ENCODE data around the gene ADORA3.

Gene ADORA3

GRCh38 chr1:111475701-111476100, 27.7 kb downstream of the ADORA3 start:
- no peak for TF ChIP-seq CTCF (IDR thresholded peaks at IDR 0.05; ENCODE audit: low read depth, low read length)
- DNase-seq (ENCODE audit: extremely low read depth, low read depth), result no peak

DNA sequence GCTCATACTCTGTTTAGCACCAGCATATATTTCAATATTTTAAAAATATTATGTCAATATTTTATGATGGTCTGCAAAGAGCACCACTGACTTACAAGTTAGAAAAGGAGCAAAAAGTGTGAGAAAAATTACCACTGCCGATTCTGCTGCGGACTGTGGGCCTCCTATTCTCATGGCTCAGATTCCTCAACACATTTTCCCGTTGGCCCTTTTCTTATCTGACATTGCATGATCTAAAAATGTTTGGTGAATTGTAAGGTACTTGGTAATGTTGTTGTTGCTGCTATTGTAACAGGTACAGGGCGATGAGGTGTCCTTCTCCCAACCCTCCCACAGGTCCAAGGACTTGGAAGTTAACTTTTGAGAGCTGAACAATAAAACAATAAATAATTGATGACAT, 28.9 kb downstream of the ADORA3 start:
- TF ChIP-seq CTCF (IDR thresholded peaks at IDR 0.05; ENCODE audit: low read depth, low read length), result no peak
- DNase-seq (ENCODE audit: extremely low read depth, low read depth), result no peak

DNA sequence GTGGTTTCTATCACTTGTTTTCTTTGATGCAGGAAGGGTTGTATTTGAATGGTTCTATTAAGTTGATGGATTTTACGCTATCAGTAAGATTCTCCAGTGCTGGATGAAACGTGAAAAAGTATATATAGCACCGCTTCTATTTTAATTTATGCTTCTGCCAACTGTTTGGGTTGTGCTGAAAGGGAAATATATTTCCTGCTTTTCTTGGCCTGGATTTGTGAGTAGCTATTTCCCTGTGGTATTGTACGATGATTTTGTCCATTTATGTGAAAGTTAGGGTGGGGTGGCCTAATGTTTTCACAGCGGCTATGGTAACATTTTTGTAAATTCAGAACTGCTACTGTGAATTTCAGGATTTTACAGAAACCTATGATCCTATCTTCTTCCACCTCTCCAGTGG, 29.3 kb downstream of the ADORA3 start:
- no peak for DNase-seq (ENCODE audit: extremely low read depth, low read depth)
- no peak for TF ChIP-seq CTCF (IDR thresholded peaks at IDR 0.05; ENCODE audit: low read depth, low read length)

- no peak for TF ChIP-seq CTCF (IDR thresholded peaks at IDR 0.05; ENCODE audit: low read depth, low read length)
Measured at GRCh38 chr1:111471538-111471937, 31.9 kb downstream of the ADORA3 start.

GRCh38 chr1:111471012-111471411, 32.4 kb downstream of the ADORA3 start:
- DNase-seq (ENCODE audit: extremely low read depth, low read depth), result no peak
- TF ChIP-seq CTCF (IDR thresholded peaks at IDR 0.05; ENCODE audit: low read depth, low read length), result no peak

More at GRCh38 chr1:111471538-111471937, 31.9 kb downstream of the ADORA3 start:
- DNase-seq (ENCODE audit: extremely low read depth, low read depth), result no peak

DNA sequence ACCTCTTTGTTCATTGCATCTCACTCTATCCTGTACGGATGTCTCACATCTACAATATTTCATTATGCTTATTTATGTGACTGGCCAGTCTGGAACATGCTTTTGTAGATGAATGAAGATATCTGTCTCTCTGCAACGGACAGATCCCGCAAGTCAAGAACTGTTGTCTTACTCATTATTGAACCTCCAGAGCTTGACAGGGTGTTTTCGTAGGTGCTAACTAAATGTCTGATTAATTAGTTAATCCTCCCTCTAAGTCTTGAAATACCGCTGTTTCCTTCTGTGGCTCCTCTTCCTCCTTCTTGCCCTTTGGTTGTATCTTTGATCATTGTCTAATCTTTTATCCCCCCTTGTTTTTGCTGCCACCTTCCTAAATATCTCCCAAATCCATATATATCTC, 32.8 kb downstream of the ADORA3 start:
- no peak for DNase-seq (ENCODE audit: extremely low read depth, low read depth)
- TF ChIP-seq CTCF (IDR thresholded peaks at IDR 0.05; ENCODE audit: low read depth, low read length), result no peak

DNA sequence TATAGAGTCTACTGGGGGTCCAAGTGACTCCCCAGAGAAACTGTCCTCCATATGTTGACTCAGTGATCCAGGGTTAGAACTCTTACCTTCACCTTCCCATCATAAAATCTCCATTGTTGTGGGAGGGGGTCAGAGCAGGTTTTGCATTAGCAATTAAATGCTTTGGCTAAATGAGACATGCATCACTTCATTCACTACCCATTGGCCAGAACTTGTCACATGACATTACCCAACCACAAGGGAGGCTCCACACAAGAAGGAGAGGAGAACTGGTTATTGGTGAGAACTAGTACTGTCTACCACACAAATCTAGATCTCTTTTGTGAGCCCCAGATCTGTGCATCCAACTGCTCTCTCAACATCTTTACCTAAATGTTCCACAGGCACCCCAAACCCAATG, 33.9 kb downstream of the ADORA3 start:
- no peak for DNase-seq (ENCODE audit: extremely low read depth, low read depth)
- TF ChIP-seq CTCF (IDR thresholded peaks at IDR 0.05; ENCODE audit: low read depth, low read length), result no peak
